ENCODE results near the gene PIP4K2B.

GRCh38 chr17:38751144-38751807, 48.1 kb downstream of the PIP4K2B start:
- TF ChIP-seq CTCF (IDR thresholded peaks at IDR 0.05): no peak
- no peak for TF ChIP-seq POLR2A (IDR thresholded peaks at IDR 0.05)

Measured in esophagus squamous epithelium (tissue), 4 donors.